Peyer's patch (tissue), 4 donors: ENCODE data around the gene PAM.

Experiments used
- CTCF ChIP-seq, 6 experiments: fragments of 450-650 bp in 4 of 6; fragments of 200-600 bp in 2 of 6; sonication (generic) in 1 of 6; IDR thresholded peaks; one replicate each; pipeline ENCODE4 v1.5.1; 2017 to 2019; ENCODE audit warnings: antibody characterized with exemption in 6 of 6, mild to moderate bottlenecking in 3 of 6, moderate library complexity in 1 of 6
- POLR2A ChIP-seq, 2 donors: fragments of 450-650 bp; IDR thresholded peaks; one replicate each; pipeline ENCODE4 v1.5.1; 2017; ENCODE audit warnings: antibody characterized with exemption in 2 of 2, mild to moderate bottlenecking in 2 of 2, moderate library complexity in 2 of 2

- TF ChIP-seq CTCF (IDR thresholded peaks at IDR 0.05): no peak
- TF ChIP-seq POLR2A (IDR thresholded peaks at IDR 0.05): no peak
Measured at GRCh38 chr5:102801371-102801770, 46.3 kb downstream of the PAM start.
